Peyer's patch (tissue), 4 donors: Measurements from ENCODE around the gene SDF4.

Source experiments
- CTCF ChIP-seq, 6 experiments: fragments of 450-650 bp in 4 of 6; fragments of 200-600 bp in 2 of 6; sonication (generic) in 1 of 6; IDR thresholded peaks; one replicate each; pipeline ENCODE4 v1.5.1; 2017 to 2019; ENCODE audit warnings: antibody characterized with exemption in 6 of 6, mild to moderate bottlenecking in 3 of 6, moderate library complexity in 1 of 6
- POLR2A ChIP-seq, 2 donors: fragments of 450-650 bp; IDR thresholded peaks; one replicate each; pipeline ENCODE4 v1.5.1; 2017; ENCODE audit warnings: antibody characterized with exemption in 2 of 2, mild to moderate bottlenecking in 2 of 2, moderate library complexity in 2 of 2

- TF ChIP-seq CTCF (IDR thresholded peaks at IDR 0.05) (no peak), POLR2A (IDR thresholded peaks at IDR 0.05) (no peak)
Observed at GRCh38 chr1:1259540-1259939, 27.7 kb upstream of the SDF4 start.
